DND-41 (cell line): ENCODE results near the gene SH3RF3.

Experiments used
- EZH2 ChIP-seq: IDR thresholded peaks from 3 replicates; pipeline ENCODE4 v1.6.1; 2012; ENCODE audit warnings: borderline replicate concordance, low read depth, mild to moderate bottlenecking, moderate library complexity, low read length, inconsistent platforms; ENCODE audit not compliant: severe bottlenecking
- TF ChIP-seq, protein P1 (sequence below): IDR thresholded peaks from 2 replicates; pipeline ENCODE4 v1.5.1; 2012; ENCODE audit warnings: borderline replicate concordance, low read length, moderate library complexity, mild to moderate bottlenecking; ENCODE audit not compliant: poor library complexity, severe bottlenecking; ENCODE audit errors: extremely low read depth

GRCh38 chr2:109277406-109277805 lies 148.4 kb downstream of the SH3RF3 start:
- TF ChIP-seq, protein P1, sequence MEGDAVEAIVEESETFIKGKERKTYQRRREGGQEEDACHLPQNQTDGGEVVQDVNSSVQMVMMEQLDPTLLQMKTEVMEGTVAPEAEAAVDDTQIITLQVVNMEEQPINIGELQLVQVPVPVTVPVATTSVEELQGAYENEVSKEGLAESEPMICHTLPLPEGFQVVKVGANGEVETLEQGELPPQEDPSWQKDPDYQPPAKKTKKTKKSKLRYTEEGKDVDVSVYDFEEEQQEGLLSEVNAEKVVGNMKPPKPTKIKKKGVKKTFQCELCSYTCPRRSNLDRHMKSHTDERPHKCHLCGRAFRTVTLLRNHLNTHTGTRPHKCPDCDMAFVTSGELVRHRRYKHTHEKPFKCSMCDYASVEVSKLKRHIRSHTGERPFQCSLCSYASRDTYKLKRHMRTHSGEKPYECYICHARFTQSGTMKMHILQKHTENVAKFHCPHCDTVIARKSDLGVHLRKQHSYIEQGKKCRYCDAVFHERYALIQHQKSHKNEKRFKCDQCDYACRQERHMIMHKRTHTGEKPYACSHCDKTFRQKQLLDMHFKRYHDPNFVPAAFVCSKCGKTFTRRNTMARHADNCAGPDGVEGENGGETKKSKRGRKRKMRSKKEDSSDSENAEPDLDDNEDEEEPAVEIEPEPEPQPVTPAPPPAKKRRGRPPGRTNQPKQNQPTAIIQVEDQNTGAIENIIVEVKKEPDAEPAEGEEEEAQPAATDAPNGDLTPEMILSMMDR, result no peak
- no peak for TF ChIP-seq EZH2
